ENCODE measurements around the gene SCN11A.

GRCh38 chr3:39015418-39015817, 36.3 kb downstream of the SCN11A start:
- TF ChIP-seq CTCF (conservative IDR thresholded peaks at IDR 0.05 in 1 of 2, IDR thresholded peaks at IDR 0.05 in 1 of 2; ENCODE audit: low read depth in 1 of 2, low read length in 2 of 2): no peak
- no peak for TF ChIP-seq EZH2 (IDR thresholded peaks at IDR 0.05; ENCODE audit: low read length, missing control alignments)
